Endothelial cell of umbilical vein (primary cell): ENCODE data around the gene POLR3C. TPM values are rescaled to one million over a fixed set of nuclear protein-coding genes. Genes with fewer than 3 reads are reported as not detected.

Experiments
- BruUV-seq: library from RNA; stranded (reverse); fragments of 400-500 nt; replicated peaks from 2 replicates; lab custom pipeline; 2021; lab: Mats Ljungman, UMichigan
- CTCF ChIA-PET: fragments of 300-600, 350-600 bp; sonication (Branson Sonifier 250); formaldehyde crosslinking; loops from one replicate; lab custom pipeline; 2021; ENCODE audit warnings: antibody characterized with exemption, inconsistent platforms; lab: Charles Lee
- POLR2A ChIA-PET: fragments of 300-600, 350-600 bp; sonication (Branson Sonifier 250); formaldehyde crosslinking; loops from one replicate; lab custom pipeline; 2021; ENCODE audit warnings: antibody characterized with exemption, inconsistent platforms; lab: Charles Lee
- DNase-seq: peaks from one replicate; pipeline ENCODE4 v3.0.0-alpha.2; 2011; ENCODE audit warnings: low read depth, low spot score
- FAIRE-seq: peaks from 2 replicates; lab custom pipeline; 2011; peaks lifted over from hg19 to GRCh38; lab: Jason Lieb, UNC
- H2AFZ ChIP-seq: 2 replicates; pipeline ENCODE4 v1.6.0; 2012; ENCODE audit warnings: low read depth, low read length, control low read depth, inconsistent platforms
- H3K27ac ChIP-seq: 2 replicates; pipeline ENCODE4 v1.5.1; 2011; ENCODE audit warnings: low read depth, mild to moderate bottlenecking, control low read depth, low read length, moderate library complexity; ENCODE audit not compliant: insufficient read depth
- H3K27me3 ChIP-seq, 2 experiments: 2 replicates each; pipeline versions ENCODE4 v1.6.0 to v1.6.1; 2011; ENCODE audit warnings: low read length in 2 of 2, mixed read lengths in 1 of 2; ENCODE audit not compliant: control insufficient read depth in 2 of 2, insufficient read depth in 2 of 2
- H3K36me3 ChIP-seq, 2 experiments: 2 replicates in 1 of 2; 3 replicates in 1 of 2; pipeline ENCODE4 v1.5.1; 2011; ENCODE audit warnings: low read length in 2 of 2, mild to moderate bottlenecking in 1 of 2, moderate library complexity in 1 of 2; ENCODE audit not compliant: control insufficient read depth in 2 of 2, insufficient read depth in 2 of 2; ENCODE audit errors: extremely low read depth in 1 of 2
- H3K4me1 ChIP-seq: 3 replicates; pipeline ENCODE4 v1.5.1; 2011; ENCODE audit warnings: mild to moderate bottlenecking, low read length; ENCODE audit not compliant: control insufficient read depth, insufficient read depth; ENCODE audit errors: extremely low read depth
- H3K4me2 ChIP-seq: 2 replicates; pipeline ENCODE4 v1.6.1; 2011; ENCODE audit warnings: low read length, control low read depth, mixed read lengths; ENCODE audit not compliant: insufficient read depth
- H3K4me3 ChIP-seq, 3 experiments: fragments of 200-600 bp in 1 of 3; sonication (generic), shearing (Covaris generic) in 1 of 3; replicated peaks in 1 of 3; 2 replicates each; pipeline ENCODE4 v1.5.1; 2011 to 2016; ENCODE audit warnings: control low read depth in 3 of 3, low read length in 3 of 3, mild to moderate bottlenecking in 2 of 3, inconsistent platforms in 1 of 3, low read depth in 1 of 3, moderate library complexity in 1 of 3; ENCODE audit not compliant: insufficient read depth in 1 of 3
- H3K79me2 ChIP-seq: 2 replicates; pipeline ENCODE4 v1.6.0; 2012; ENCODE audit warnings: low read length, inconsistent platforms; ENCODE audit not compliant: control insufficient read depth, insufficient read depth
- H3K9ac ChIP-seq: replicated peaks from 2 replicates; pipeline ENCODE3; 2011; ENCODE audit warnings: low read length, control low read depth; ENCODE audit not compliant: insufficient read depth; ENCODE audit errors: extremely low read depth
- H3K9me1 ChIP-seq: replicated peaks from 3 replicates; pipeline ENCODE4 v1.6.0; 2011; ENCODE audit warnings: mild to moderate bottlenecking, low read length; ENCODE audit not compliant: control insufficient read depth, insufficient read depth; ENCODE audit errors: extremely low read depth
- H3K9me3 ChIP-seq: replicated peaks from 2 replicates; pipeline ENCODE4 v1.5.1; 2012; ENCODE audit warnings: low read length, inconsistent platforms; ENCODE audit not compliant: control insufficient read depth, insufficient read depth
- H4K20me1 ChIP-seq: replicated peaks from 2 replicates; pipeline ENCODE3; 2011; ENCODE audit warnings: mild to moderate bottlenecking, low read length; ENCODE audit not compliant: control insufficient read depth, insufficient read depth; ENCODE audit errors: extremely low read depth
- EZH2 ChIP-seq: IDR thresholded peaks from 2 replicates; pipeline ENCODE4 v1.6.1; 2012; ENCODE audit warnings: borderline replicate concordance, low read depth, mild to moderate bottlenecking, moderate library complexity, low read length, inconsistent platforms; ENCODE audit not compliant: severe bottlenecking
- FOS ChIP-seq: IDR thresholded peaks from 2 replicates; pipeline ENCODE4 v1.6.1; 2011; ENCODE audit warnings: mild to moderate bottlenecking, low read length, moderate library complexity, borderline replicate concordance; ENCODE audit not compliant: insufficient read depth
- GATA2 ChIP-seq: IDR thresholded peaks from 2 replicates; pipeline ENCODE4 v1.7.0; 2011; ENCODE audit warnings: low read depth, mild to moderate bottlenecking, moderate library complexity, mixed read lengths, low read length; ENCODE audit not compliant: insufficient read length, insufficient read depth
- JUN ChIP-seq: IDR thresholded peaks from 2 replicates; pipeline ENCODE4 v1.6.1; 2011; ENCODE audit warnings: borderline replicate concordance, low read depth; ENCODE audit not compliant: insufficient read length, insufficient read depth
- MYC ChIP-seq: IDR thresholded peaks from one replicate; pipeline ENCODE4 v1.6.1; 2011; ENCODE audit warnings: mild to moderate bottlenecking, low read depth, low read length
- POLR2A ChIP-seq: IDR thresholded peaks from 2 replicates; pipeline ENCODE4 v1.6.1; 2012; ENCODE audit warnings: low read depth, mild to moderate bottlenecking, control low read depth, low read length
- POLR2AphosphoS5 ChIP-seq: IDR thresholded peaks from 2 replicates; pipeline ENCODE4 v1.6.1; 2012; ENCODE audit warnings: low read depth, mild to moderate bottlenecking, control low read depth, low read length, moderate library complexity; ENCODE audit not compliant: insufficient read depth
- dilution Hi-C: fragments of 300-500 bp; cut with MboI; formaldehyde crosslinking; loops from one replicate; pipeline ENCODE4 v1.15.0; 2019; ENCODE audit warnings: low sequenced_read_pairs; ENCODE audit not compliant: extremely low pct_ligation_motif_present
- intact Hi-C: fragments of 100-400 bp; cut with micrococcal nuclease; formaldehyde crosslinking; loops from one replicate; pipeline ENCODE4 v1.10.0; 2022
- polyA plus RNA-seq, 4 experiments: library from polyadenylated mRNA; depleted of rRNA in 3 of 4; stranded (reverse) in 3 of 4; unstranded in 1 of 4; fragments of >200 nt; gene quantifications; 2 replicates each; pipeline versions ENCODE4 v1.2.1 to v1.2.3, GENCODE V29; 2011 to 2012; ENCODE audit warnings: missing spikeins in 1 of 4
- total RNA-seq: library from RNA; stranded (reverse); gene quantifications from 2 replicates; pipeline ENCODE4 v1.2.3, GENCODE V29; 2021
- TF ChIP-seq, protein P1 (sequence below): IDR thresholded peaks from 2 replicates; pipeline ENCODE4 v1.6.1; 2011; ENCODE audit not compliant: insufficient read depth, insufficient read length
- TF ChIP-seq, protein P2 (sequence below), 2 donors: IDR thresholded peaks; 1 replicate in 1 of 2; 2 replicates in 1 of 2; pipeline ENCODE4 v1.5.1; 2011; ENCODE audit warnings: low read length in 2 of 2, mild to moderate bottlenecking in 2 of 2, moderate library complexity in 2 of 2, control low read depth in 1 of 2, inconsistent platforms in 1 of 2, low read depth in 1 of 2; ENCODE audit not compliant: insufficient read depth in 1 of 2; ENCODE audit errors: extremely low read depth in 1 of 2

POLR3C gene
- total and polyA plus RNA-seq, 2 donors (not counting 3 experiments of a cell fraction or from before 2014, with no cell fraction given): 28.4 to 30.4 TPM

DNA sequence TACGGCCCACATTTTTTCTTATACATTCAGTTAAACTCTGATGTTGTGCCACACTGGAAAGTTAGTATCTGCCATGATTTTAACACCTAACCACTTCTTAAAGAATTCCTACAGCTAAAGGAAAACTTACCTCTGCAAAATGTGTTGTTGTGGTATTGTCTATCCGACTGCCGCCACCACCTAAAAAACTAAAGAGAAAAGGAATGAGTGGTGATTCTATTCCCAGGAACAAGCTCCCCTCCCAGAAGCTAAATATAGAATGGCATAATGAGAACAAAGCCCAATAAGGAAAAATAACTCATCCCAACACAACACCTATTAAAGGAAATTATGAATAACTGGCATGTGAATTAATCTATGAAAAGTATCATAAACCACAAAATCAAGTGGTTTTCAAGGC is 39.6 kb upstream of the POLR3C start:
- peaks cover 7% of the 10 kb centered on the region for H3K79me2 ChIP-seq

More for the DNA sequence above, 39.6 kb upstream of the POLR3C start:
- Histone ChIP-seq H3K4me2 (no peak overlapping the region), H3K4me3 (no peak overlapping the region), H4K20me1 (no peaks in the 10 kb centered on the region), H3K9me3 (no peaks in the 10 kb centered on the region), H3K4me1 (peaks cover 52% of the 10 kb centered on the region), H3K36me3 (peaks cover 2 to 9% of the 10 kb centered on the region in 2 experiments), H2AFZ (no peak overlapping the region), H3K9me1 (peaks cover 3% of the 10 kb centered on the region), H3K27ac (no peak overlapping the region), H3K9ac (peak overlapping the region; percentile 10), H3K27me3 (no peaks in the 10 kb centered on the region)
- dilution Hi-C loops (no loop called here), intact Hi-C loops (loop anchor here (5.0 kb wide), 1 partner anchor 42 kb away; no protein-coding TSS in a partner anchor)
- DNase-seq (no peak), FAIRE-seq (no peak)
- CTCF ChIA-PET: interaction anchor here (1.1 kb wide), 1 partner anchor 64 kb away, joined by 3 read pairs; no protein-coding TSS in a partner anchor
- BruUV-seq: no TSS peak
- TF ChIP-seq FOS: no peak
- TF ChIP-seq POLR2AphosphoS5: no peak
- no peak for TF ChIP-seq JUN
- TF ChIP-seq, protein P1, sequence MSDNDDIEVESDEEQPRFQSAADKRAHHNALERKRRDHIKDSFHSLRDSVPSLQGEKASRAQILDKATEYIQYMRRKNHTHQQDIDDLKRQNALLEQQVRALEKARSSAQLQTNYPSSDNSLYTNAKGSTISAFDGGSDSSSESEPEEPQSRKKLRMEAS: no peak
- no peak for TF ChIP-seq GATA2
- TF ChIP-seq POLR2A: no peak
- TF ChIP-seq EZH2: no peak
- TF ChIP-seq MYC: no peak
- TF ChIP-seq, protein P2, sequence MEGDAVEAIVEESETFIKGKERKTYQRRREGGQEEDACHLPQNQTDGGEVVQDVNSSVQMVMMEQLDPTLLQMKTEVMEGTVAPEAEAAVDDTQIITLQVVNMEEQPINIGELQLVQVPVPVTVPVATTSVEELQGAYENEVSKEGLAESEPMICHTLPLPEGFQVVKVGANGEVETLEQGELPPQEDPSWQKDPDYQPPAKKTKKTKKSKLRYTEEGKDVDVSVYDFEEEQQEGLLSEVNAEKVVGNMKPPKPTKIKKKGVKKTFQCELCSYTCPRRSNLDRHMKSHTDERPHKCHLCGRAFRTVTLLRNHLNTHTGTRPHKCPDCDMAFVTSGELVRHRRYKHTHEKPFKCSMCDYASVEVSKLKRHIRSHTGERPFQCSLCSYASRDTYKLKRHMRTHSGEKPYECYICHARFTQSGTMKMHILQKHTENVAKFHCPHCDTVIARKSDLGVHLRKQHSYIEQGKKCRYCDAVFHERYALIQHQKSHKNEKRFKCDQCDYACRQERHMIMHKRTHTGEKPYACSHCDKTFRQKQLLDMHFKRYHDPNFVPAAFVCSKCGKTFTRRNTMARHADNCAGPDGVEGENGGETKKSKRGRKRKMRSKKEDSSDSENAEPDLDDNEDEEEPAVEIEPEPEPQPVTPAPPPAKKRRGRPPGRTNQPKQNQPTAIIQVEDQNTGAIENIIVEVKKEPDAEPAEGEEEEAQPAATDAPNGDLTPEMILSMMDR (IDR thresholded peaks at IDR 0.05; ENCODE audit: extremely low read depth in 1 of 2, insufficient read depth in 1 of 2, low read depth in 1 of 2, low read length in 2 of 2): no peak
- POLR2A ChIA-PET: no interaction called here
